AG04450 (cell line): ENCODE measurements around the gene ENSA. TPM values are rescaled to one million over a fixed set of nuclear protein-coding genes. Genes with fewer than 3 reads are reported as not detected.

Source experiments
- CTCF ChIA-PET: fragments of 300-600, 350-600 bp; formaldehyde crosslinking; extraction: SDS; loops from one replicate; lab custom pipeline; 2022; ENCODE audit warnings: antibody characterized with exemption, inconsistent platforms; lab: Charles Lee
- POLR2A ChIA-PET: fragments of 350-600 bp; formaldehyde crosslinking; extraction: SDS; loops from one replicate; lab custom pipeline; 2021; ENCODE audit warnings: antibody characterized with exemption, inconsistent platforms; lab: Yijun Ruan, JAX
- DNase-seq: peaks from one replicate; pipeline ENCODE4 v3.0.0-alpha.2; 2011; ENCODE audit warnings: low read depth, low spot score
- H3K27ac ChIP-seq: one replicate; pipeline ENCODE4 v1.5.1; 2012; ENCODE audit warnings: low read depth, low read length, control low read depth
- H3K27me3 ChIP-seq: one replicate; pipeline ENCODE4 v1.6.0; 2012; ENCODE audit warnings: low read length; ENCODE audit not compliant: control insufficient read depth, insufficient read depth
- H3K4me3 ChIP-seq: 2 replicates; pipeline ENCODE4 v1.5.1; 2011; ENCODE audit warnings: mild to moderate bottlenecking, low read depth, low read length, control low read depth
- H3K9me3 ChIP-seq: 2 replicates; pipeline ENCODE4 v1.5.1; 2012; ENCODE audit warnings: low read length; ENCODE audit not compliant: control insufficient read depth, insufficient read depth
- polyA plus RNA-seq: library from polyadenylated mRNA; depleted of rRNA; stranded (reverse); fragments of >200 nt; gene quantifications from 2 replicates; pipeline ENCODE4 v1.2.3, GENCODE V29; 2011; rRNA removed
- small RNA-seq: library from RNA; depleted of rRNA; stranded (forward); fragments of <200 nt; gene quantifications from one replicate; pipeline ENCODE3, GENCODE V24; 2012; ENCODE audit warnings: low read depth; ENCODE audit not compliant: insufficient read length
- TF ChIP-seq, protein P1 (sequence below): IDR thresholded peaks from 2 replicates; pipeline ENCODE4 v1.5.1; 2011; ENCODE audit warnings: low read depth, low read length, control low read depth, inconsistent platforms

ENSA gene
- polyA plus RNA-seq, 1 experiment, result 53.7 TPM

DNA sequence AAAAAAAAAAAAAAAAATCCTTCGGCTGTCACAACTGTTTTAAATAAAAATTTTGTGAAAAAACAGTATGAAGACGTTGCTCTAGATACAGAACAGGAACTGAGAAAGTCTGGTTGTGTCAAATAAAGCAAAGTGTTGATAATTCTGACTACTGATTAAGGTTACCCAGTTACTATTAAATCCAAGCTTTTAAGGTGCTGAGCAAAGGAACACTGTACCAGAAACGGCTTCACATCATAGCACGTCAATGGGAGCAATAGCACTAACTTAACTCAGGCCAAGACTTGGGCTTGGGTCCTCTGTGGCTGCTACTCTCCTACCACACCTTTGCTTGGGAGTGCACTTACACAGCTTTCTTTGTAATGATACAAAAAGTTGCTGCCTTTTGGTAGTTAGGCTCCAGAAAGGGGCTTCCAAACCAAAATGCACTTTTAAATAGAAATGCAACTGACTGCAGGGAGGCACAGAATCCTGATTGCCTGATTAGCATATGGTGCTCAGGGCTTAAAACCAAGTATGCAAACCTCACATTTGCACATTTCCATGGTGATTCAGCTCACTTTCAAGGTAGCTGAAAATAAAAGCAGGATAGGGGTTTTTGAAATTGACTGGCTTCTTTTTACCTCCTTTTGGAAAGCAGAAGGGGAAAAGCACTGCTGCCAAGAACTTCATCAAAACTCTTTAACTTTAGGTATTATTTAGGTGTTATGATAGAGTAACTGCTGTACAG lies 56.3 kb downstream of the ENSA start:
- ChIA-PET POLR2A (interaction anchor here (0.5 to 1.3 kb wide), 8 partner anchors 9 to 643 kb away, joined by 3 to 12 read pairs (median 4); partner anchors contain the start of gene ENSA), CTCF (interaction anchor here (0.7 to 4.5 kb wide), 4 partner anchors 13 to 350 kb away, joined by 3 to 47 read pairs (median 4); no protein-coding TSS in a partner anchor)
- Histone ChIP-seq H3K27me3 (no peaks in the 10 kb centered on the region), H3K27ac (no peak overlapping the region), H3K4me3 (peak overlapping the region; percentile 20), H3K9me3 (no peaks in the 10 kb centered on the region; the same call in 1 of the 2 replicates)
- TF ChIP-seq, protein P1, sequence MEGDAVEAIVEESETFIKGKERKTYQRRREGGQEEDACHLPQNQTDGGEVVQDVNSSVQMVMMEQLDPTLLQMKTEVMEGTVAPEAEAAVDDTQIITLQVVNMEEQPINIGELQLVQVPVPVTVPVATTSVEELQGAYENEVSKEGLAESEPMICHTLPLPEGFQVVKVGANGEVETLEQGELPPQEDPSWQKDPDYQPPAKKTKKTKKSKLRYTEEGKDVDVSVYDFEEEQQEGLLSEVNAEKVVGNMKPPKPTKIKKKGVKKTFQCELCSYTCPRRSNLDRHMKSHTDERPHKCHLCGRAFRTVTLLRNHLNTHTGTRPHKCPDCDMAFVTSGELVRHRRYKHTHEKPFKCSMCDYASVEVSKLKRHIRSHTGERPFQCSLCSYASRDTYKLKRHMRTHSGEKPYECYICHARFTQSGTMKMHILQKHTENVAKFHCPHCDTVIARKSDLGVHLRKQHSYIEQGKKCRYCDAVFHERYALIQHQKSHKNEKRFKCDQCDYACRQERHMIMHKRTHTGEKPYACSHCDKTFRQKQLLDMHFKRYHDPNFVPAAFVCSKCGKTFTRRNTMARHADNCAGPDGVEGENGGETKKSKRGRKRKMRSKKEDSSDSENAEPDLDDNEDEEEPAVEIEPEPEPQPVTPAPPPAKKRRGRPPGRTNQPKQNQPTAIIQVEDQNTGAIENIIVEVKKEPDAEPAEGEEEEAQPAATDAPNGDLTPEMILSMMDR, result no peak
- no peak for DNase-seq

Small RNA genes lying within 50 kb of the gene (small RNA-seq; reads per million reads assigned to genes)
- gene RF00015 (not detected), gene RF00561 (not detected)

Other genes starting within 250 kb of the ENSA start
- gene TARS2, start 142.2 kb downstream of the ENSA start, polyA plus RNA-seq, result 14.5 and 14.6 TPM in 2 replicates
- gene ECM1, start 121.5 kb downstream of the ENSA start, polyA plus RNA-seq, result 122 and 163 TPM in 2 replicates
- not detected in 2 replicates for gene FALEC, start 113.9 kb downstream of the ENSA start, polyA plus RNA-seq
- gene ADAMTSL4, start 80.2 kb downstream of the ENSA start, polyA plus RNA-seq, result 4.2 and 4.9 TPM in 2 replicates
- 107 and 138 TPM in 2 replicates for gene MCL1, start 50.0 kb downstream of the ENSA start, polyA plus RNA-seq
- gene GOLPH3L, start 67.5 kb upstream of the ENSA start, polyA plus RNA-seq, result 31.7 and 35.0 TPM in 2 replicates
- not detected in 2 replicates for gene HORMAD1, start 91.3 kb upstream of the ENSA start, polyA plus RNA-seq
- 5.4 and 7.1 TPM in 2 replicates for gene CTSS, start 136.2 kb upstream of the ENSA start, polyA plus RNA-seq
- 65.4 and 72.5 TPM in 2 replicates for gene CTSK, start 178.6 kb upstream of the ENSA start, polyA plus RNA-seq
- 34.2 and 40.9 TPM in 2 replicates for gene ARNT, start 247.0 kb upstream of the ENSA start, polyA plus RNA-seq